HG03521 (cell line): Measurements from ENCODE around the gene EIF5AL1.
"Not testable (repeated sequence)": the region's sequence is repeated elsewhere in the genome, so short reads cannot be mapped to it uniquely, and the experiment has no call there.

Experiments
- ATAC-seq: cut with Tn5 transposase; IDR thresholded peaks from one replicate; pipeline ENCODE4 v1.9.1; 2021; ENCODE audit warnings: mild to moderate bottlenecking, moderate library complexity; ENCODE audit not compliant: unreplicated experiment

EIF5AL1 gene

DNA sequence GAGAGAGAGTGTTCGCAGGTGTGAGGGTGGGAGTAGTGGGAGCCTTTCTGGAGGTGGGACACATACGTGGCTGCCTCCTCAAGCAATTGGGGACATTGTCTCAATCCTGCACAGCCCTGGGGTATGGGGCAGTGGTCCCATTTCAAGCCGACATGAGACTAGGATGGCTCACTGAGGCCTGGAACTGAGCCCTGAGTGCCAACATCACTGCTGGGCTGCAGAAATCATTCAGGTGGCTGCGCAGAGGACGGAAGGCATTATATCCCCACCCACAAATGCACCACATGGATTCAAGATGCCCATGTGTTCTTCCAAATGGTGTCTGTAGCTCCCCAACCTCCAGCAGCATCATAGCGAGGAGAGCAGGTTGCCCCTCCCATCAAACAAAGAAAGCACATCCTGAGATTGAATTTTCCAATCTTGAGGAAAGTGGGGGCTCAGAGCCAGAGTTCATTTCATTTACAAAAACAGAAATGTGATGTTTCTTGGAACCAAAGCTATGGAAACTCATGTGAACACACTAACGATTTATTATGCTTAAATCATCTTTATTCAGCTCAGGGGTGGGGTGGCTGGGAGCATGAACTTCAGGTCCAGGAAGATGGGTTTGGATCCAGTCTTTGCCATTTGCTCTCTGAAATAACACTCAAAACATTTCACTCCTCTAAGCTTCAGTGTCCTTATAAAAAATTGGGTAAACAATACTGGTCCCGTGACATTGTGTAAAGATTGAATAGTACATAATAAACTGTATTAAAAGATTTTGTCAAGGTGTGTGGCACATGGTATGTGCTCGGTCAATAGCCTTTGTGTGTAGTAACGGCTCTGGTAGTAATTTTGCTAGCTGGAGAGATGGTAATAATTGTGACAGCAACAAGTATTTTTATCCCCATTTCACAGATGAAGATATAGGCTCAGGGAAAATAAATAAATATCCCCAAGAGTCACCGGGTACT, 43.3 kb downstream of the EIF5AL1 start:
- no peak for ATAC-seq

DNA sequence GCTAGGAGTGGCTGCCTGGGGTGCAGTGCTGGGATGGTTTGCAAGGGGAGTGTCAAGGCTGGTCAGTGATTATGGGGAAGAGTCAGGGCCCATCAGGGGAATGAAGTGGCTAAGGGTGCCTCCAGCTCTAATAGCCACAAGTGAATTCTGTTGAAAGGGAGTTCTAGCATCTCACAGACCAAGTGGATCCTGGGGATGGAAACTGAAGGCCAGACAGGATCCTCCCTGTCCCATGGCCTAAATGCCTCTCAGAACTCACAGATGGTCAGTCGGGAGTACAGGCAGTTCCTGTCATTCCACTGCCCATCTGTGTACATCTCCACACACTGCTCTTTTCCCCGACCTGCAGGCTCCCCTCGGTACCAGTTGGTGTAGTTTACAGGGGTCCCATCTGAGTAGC, 44.6 kb downstream of the EIF5AL1 start:
- ATAC-seq: not testable (repeated sequence)

DNA sequence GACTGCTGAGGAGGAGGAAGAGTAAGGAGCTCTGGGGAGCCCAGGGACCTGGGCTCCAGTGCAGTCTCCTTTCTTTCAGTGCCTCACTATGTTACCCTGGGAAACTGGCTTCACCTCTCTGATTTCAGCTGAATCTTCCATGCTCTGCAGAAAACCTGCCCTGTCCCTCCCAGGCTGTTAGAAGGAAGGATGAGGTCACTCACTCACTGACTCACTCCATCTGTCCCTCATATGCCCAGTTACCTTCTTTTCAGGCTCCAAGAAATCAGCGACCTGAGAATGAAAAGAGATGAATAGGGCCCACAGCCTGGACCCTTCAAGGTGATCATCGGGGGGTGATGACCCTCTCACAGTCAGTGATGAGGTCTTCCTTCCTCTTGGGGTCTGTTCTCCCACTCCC, 47.4 kb downstream of the EIF5AL1 start:
- no peak for ATAC-seq

DNA sequence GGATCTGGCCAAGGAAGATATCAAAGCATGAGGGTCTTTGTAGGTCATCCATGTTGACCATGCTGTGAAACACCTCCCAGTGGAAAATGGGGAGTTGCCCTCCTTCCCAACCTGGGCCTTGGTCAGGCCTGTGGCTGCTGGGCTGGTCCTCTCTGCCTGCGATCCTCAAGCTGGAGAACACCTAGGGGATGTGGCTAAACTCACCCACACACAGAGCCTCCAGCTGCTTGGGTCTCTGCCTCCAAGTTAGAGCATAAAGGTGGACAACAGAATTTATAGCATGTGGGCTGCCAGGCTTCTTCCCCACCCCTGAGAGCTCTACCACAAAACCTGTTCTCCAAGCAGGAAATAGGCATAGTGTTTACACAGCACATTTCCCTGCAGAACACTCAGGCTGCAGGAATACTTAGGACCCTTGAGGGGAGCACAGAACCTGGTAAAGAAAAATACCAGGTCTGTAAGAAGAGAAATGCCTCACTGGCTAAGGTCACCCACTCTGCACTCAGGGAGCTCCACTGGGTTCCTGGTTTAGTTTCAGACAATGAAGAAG, 47.9 kb downstream of the EIF5AL1 start, which contains the start of gene SFTPA2:
SFTPA2 (minus strand) TSS at position 248 of the 550 bp plus-strand sequence. CDS start 924 bp downstream, outside the sequence.
- no peak for ATAC-seq

DNA sequence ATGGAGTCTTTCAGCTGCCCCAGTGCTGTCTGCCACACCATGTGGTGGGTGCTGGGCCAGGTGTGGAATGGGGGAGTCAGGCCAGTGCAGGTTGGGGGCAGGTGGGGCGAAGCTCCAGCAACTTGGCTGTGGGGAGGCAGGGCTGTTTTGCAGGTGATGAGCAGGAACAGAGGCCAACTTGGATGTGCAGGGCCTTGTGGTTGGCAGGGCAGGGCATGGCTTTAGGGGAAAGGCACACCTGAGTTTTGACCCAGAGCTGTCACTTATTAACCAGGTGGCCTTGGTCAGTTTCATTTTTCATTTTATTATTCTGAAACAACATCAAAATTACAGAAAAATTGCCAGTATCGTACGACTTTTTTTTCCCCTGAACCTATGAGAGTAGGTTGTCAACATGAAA, 48.9 kb downstream of the EIF5AL1 start:
- ATAC-seq: no peak

DNA sequence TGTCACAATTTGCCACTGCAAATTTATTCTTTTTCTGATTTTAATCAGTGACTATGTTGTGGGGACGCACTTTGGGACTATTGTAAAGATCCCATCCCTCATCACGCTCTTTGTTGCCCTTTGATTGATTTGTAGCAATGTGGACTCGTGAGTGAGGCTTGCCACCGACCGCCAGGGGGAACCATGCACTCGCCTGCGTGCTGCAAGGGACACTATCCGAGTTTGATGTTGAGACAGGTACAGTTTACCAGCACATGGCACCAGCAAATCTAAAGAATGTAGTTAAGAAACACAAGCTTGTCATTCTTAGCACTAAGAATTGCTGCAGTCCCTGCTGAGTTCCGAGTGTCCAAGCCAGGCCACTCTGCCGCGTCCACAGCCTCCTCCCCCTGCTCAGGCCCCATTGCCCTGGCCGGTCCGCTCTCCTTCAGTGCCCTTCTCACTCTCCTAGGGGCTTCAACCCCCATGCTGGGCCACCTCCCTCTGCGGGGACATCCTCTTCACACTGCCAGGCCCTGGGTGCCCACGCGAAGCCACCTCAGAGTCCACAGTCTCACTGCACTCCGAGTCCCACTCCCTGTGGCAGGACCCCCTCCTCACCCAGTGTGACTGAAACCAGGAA, 49.9 kb downstream of the EIF5AL1 start:
- no peak for ATAC-seq

DNA sequence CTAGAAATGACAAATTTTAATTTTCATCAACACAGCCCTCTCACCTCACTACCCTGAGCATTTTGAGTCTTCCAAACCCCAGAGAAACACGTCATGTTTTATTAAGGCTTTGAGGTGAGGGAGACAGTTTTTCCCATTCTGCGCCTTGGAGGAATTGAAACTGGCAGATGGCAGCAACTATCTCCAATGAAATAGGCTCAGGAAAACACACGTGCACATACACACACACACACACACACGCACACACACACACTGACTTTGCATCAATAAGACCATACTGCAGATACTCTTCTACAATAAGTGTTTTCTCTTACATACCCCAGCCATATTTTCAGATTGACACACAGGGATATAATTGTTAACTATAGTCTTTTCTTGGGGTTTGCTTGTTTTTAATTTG, 51.1 kb downstream of the EIF5AL1 start:
- ATAC-seq: no peak
